ENCODE measurements around the gene NFATC1.

Gene NFATC1

GRCh38 chr18:79486356-79487182, 90.8 kb downstream of the NFATC1 start:
- Histone ChIP-seq H3K79me2 (ENCODE audit: control insufficient read depth, low read length) (no peaks in the 10 kb centered on the region), H3K9me2 (replicated peaks; ENCODE audit: control insufficient read depth, low read length) (no peaks in the 10 kb centered on the region), H3K4me2 (ENCODE audit: low read length) (no peak overlapping the region), H3K4me1 (ENCODE audit: control insufficient read depth, low read length) (peaks cover 6% of the 10 kb centered on the region; the same call in 1 of the 2 replicates), H3K4me3 (ENCODE audit: low read length) (no peak overlapping the region), H3F3A (ENCODE audit: control insufficient read depth, insufficient read depth) (no peaks in the 10 kb centered on the region), H3K27ac (ENCODE audit: low read depth, low read length) (no peak overlapping the region), H3K36me3 (ENCODE audit: control insufficient read depth, low read length) (peaks cover 6% of the 10 kb centered on the region; the same call in 1 of the 2 replicates), H3K9me3 (ENCODE audit: control insufficient read depth, insufficient read depth, low read length) (no peaks in the 10 kb centered on the region), H3K27me3 (ENCODE audit: control insufficient read depth, low read length) (no peaks in the 10 kb centered on the region), H4K20me1 (ENCODE audit: control insufficient read depth, insufficient read depth, low read depth, low read length) (no peaks in the 10 kb centered on the region)
- no peak for TF ChIP-seq EZH2phosphoT487 (IDR thresholded peaks at IDR 0.05; ENCODE audit: borderline replicate concordance, low read length)
- TF ChIP-seq CTCF (IDR thresholded peaks at IDR 0.05; ENCODE audit: low read depth, low read length, poor library complexity, severe bottlenecking) = no peak

- Histone ChIP-seq H3K27me3 (ENCODE audit: control insufficient read depth, low read length) (no peaks in the 10 kb centered on the region), H3K27ac (ENCODE audit: low read depth, low read length) (no peak overlapping the region), H4K20me1 (ENCODE audit: control insufficient read depth, insufficient read depth, low read depth, low read length) (no peaks in the 10 kb centered on the region), H3F3A (ENCODE audit: control insufficient read depth, insufficient read depth) (no peaks in the 10 kb centered on the region), H3K9me3 (ENCODE audit: control insufficient read depth, insufficient read depth, low read length) (no peaks in the 10 kb centered on the region), H3K36me3 (ENCODE audit: control insufficient read depth, low read length) (peaks cover 6% of the 10 kb centered on the region; the same call in 1 of the 2 replicates), H3K79me2 (ENCODE audit: control insufficient read depth, low read length) (no peaks in the 10 kb centered on the region), H3K4me1 (ENCODE audit: control insufficient read depth, low read length) (peaks cover 6% of the 10 kb centered on the region; the same call in 1 of the 2 replicates), H3K4me2 (ENCODE audit: low read length) (no peak overlapping the region), H3K4me3 (ENCODE audit: low read length) (no peak overlapping the region), H3K9me2 (replicated peaks; ENCODE audit: control insufficient read depth, low read length) (no peaks in the 10 kb centered on the region)
- TF ChIP-seq EZH2phosphoT487 (IDR thresholded peaks at IDR 0.05; ENCODE audit: borderline replicate concordance, low read length) = no peak
- TF ChIP-seq CTCF (IDR thresholded peaks at IDR 0.05; ENCODE audit: low read depth, low read length, poor library complexity, severe bottlenecking) = no peak
These were observed 91.6 kb downstream of the NFATC1 start for GRCh38 chr18:79487183-79487800.

- no peaks in the 10 kb centered on the region for H3K79me2 ChIP-seq (ENCODE audit: control insufficient read depth, low read length)
- H3K36me3 ChIP-seq (ENCODE audit: control insufficient read depth, low read length) = peaks cover 6% of the 10 kb centered on the region; the same call in 1 of the 2 replicates
- H3K4me2 ChIP-seq (ENCODE audit: low read length) = no peak overlapping the region
- no peaks in the 10 kb centered on the region for H4K20me1 ChIP-seq (ENCODE audit: control insufficient read depth, insufficient read depth, low read depth, low read length)
- no peaks in the 10 kb centered on the region for H3F3A ChIP-seq (ENCODE audit: control insufficient read depth, insufficient read depth)
- H3K27ac ChIP-seq (ENCODE audit: low read depth, low read length) = no peak overlapping the region
- no peaks in the 10 kb centered on the region for H3K9me2 ChIP-seq (replicated peaks; ENCODE audit: control insufficient read depth, low read length)
- no peak overlapping the region for H3K4me3 ChIP-seq (ENCODE audit: low read length)
- no peaks in the 10 kb centered on the region for H3K27me3 ChIP-seq (ENCODE audit: control insufficient read depth, low read length)
- H3K4me1 ChIP-seq (ENCODE audit: control insufficient read depth, low read length) = peaks cover 6% of the 10 kb centered on the region; the same call in 1 of the 2 replicates
- H3K9me3 ChIP-seq (ENCODE audit: control insufficient read depth, insufficient read depth, low read length) = no peaks in the 10 kb centered on the region
- TF ChIP-seq CTCF (IDR thresholded peaks at IDR 0.05; ENCODE audit: low read depth, low read length, poor library complexity, severe bottlenecking) = no peak
- TF ChIP-seq EZH2phosphoT487 (IDR thresholded peaks at IDR 0.05; ENCODE audit: borderline replicate concordance, low read length) = no peak
These were observed 92.1 kb downstream of the NFATC1 start for GRCh38 chr18:79487801-79488201.
